Measurements from ENCODE around the gene CDON.

CDON gene

DNA sequence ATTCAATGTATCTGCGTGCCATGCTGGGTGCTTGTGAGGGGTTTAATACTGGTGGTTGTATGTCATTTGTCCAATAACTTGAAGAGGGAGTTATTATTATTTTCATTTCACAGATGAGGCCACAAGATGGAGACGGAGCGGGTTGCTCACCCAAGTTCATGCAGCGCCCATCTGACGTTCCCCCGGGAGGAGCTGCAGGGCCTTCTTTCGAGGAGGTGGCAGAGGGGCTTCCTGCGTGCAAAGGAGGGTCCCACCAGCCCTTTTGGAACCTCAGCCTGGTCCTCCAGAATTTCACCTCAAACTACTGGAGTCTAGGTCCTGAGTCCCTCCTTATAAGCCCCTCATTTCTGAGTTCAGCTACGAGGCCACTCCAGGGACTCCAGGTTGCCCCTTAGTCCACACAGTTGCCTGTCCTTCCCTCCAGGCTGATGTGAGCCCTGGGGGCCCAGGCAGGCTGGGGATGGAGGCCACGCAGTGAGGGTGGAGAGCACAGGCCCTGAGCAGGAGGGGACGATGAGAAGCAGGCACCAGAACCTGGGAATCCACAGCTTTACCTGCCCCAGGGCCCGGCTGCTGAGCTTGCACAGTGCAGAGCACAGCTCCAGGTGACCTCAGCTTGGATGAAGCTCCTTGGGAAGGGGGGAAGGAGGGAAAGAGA lies 119.8 kb downstream of the CDON start:
- H3K27ac ChIP-seq (ENCODE audit: low read depth, low read length) = no peak overlapping the region
- H3K36me3 ChIP-seq (ENCODE audit: control insufficient read depth, low read length) = no peaks in the 10 kb centered on the region
- no peak for TF ChIP-seq EZH2phosphoT487 (IDR thresholded peaks at IDR 0.05; ENCODE audit: borderline replicate concordance, low read length)
- TF ChIP-seq, protein P1, sequence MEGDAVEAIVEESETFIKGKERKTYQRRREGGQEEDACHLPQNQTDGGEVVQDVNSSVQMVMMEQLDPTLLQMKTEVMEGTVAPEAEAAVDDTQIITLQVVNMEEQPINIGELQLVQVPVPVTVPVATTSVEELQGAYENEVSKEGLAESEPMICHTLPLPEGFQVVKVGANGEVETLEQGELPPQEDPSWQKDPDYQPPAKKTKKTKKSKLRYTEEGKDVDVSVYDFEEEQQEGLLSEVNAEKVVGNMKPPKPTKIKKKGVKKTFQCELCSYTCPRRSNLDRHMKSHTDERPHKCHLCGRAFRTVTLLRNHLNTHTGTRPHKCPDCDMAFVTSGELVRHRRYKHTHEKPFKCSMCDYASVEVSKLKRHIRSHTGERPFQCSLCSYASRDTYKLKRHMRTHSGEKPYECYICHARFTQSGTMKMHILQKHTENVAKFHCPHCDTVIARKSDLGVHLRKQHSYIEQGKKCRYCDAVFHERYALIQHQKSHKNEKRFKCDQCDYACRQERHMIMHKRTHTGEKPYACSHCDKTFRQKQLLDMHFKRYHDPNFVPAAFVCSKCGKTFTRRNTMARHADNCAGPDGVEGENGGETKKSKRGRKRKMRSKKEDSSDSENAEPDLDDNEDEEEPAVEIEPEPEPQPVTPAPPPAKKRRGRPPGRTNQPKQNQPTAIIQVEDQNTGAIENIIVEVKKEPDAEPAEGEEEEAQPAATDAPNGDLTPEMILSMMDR (IDR thresholded peaks at IDR 0.05; ENCODE audit: low read depth, low read length, poor library complexity, severe bottlenecking) = no peak
- H4K20me1 ChIP-seq (ENCODE audit: control insufficient read depth, insufficient read depth, low read depth, low read length) = no peaks in the 10 kb centered on the region
- no peaks in the 10 kb centered on the region; the same call in 1 of the 2 replicates for H3K27me3 ChIP-seq (ENCODE audit: control insufficient read depth, low read length)
- no peaks in the 10 kb centered on the region for H3K79me2 ChIP-seq (ENCODE audit: control insufficient read depth, low read length)
- no peak overlapping the region for H3K4me2 ChIP-seq (ENCODE audit: low read length)
- no peaks in the 10 kb centered on the region for H3K9me3 ChIP-seq (ENCODE audit: control insufficient read depth, insufficient read depth, low read length)
- H3K4me1 ChIP-seq (ENCODE audit: control insufficient read depth, low read length) = peaks cover 2% of the 10 kb centered on the region; the same call in 1 of the 2 replicates
- no peaks in the 10 kb centered on the region for H3K9me2 ChIP-seq (replicated peaks; ENCODE audit: control insufficient read depth, low read length)
- H3F3A ChIP-seq (ENCODE audit: control insufficient read depth, insufficient read depth) = no peaks in the 10 kb centered on the region
- H3K4me3 ChIP-seq (ENCODE audit: low read length) = no peak overlapping the region

GRCh38 chr11:125941619-125942611 lies 120.8 kb downstream of the CDON start:
- no peak overlapping the region for H3K4me3 ChIP-seq (ENCODE audit: low read length)
- no peaks in the 10 kb centered on the region for H3K36me3 ChIP-seq (ENCODE audit: control insufficient read depth, low read length)
- no peaks in the 10 kb centered on the region for H3K9me3 ChIP-seq (ENCODE audit: control insufficient read depth, insufficient read depth, low read length)
- TF ChIP-seq, protein P1 (IDR thresholded peaks at IDR 0.05; ENCODE audit: low read depth, low read length, poor library complexity, severe bottlenecking) = peak; percentile 83
- TF ChIP-seq EZH2phosphoT487 (IDR thresholded peaks at IDR 0.05; ENCODE audit: borderline replicate concordance, low read length) = no peak
- H3K4me2 ChIP-seq (ENCODE audit: low read length) = no peak overlapping the region
- no peak overlapping the region for H3K27ac ChIP-seq (ENCODE audit: low read depth, low read length)
- H3F3A ChIP-seq (ENCODE audit: control insufficient read depth, insufficient read depth) = no peaks in the 10 kb centered on the region
- no peaks in the 10 kb centered on the region for H4K20me1 ChIP-seq (ENCODE audit: control insufficient read depth, insufficient read depth, low read depth, low read length)
- H3K79me2 ChIP-seq (ENCODE audit: control insufficient read depth, low read length) = no peaks in the 10 kb centered on the region
- no peaks in the 10 kb centered on the region for H3K9me2 ChIP-seq (replicated peaks; ENCODE audit: control insufficient read depth, low read length)
- H3K4me1 ChIP-seq (ENCODE audit: control insufficient read depth, low read length) = peaks cover 2% of the 10 kb centered on the region; the same call in 1 of the 2 replicates
- H3K27me3 ChIP-seq (ENCODE audit: control insufficient read depth, low read length) = no peaks in the 10 kb centered on the region; the same call in 1 of the 2 replicates

GRCh38 chr11:125941267-125941618 lies 121.4 kb downstream of the CDON start:
- no peaks in the 10 kb centered on the region for H3K36me3 ChIP-seq (ENCODE audit: control insufficient read depth, low read length)
- no peaks in the 10 kb centered on the region for H3K79me2 ChIP-seq (ENCODE audit: control insufficient read depth, low read length)
- H3K27me3 ChIP-seq (ENCODE audit: control insufficient read depth, low read length) = no peaks in the 10 kb centered on the region; the same call in 1 of the 2 replicates
- H4K20me1 ChIP-seq (ENCODE audit: control insufficient read depth, insufficient read depth, low read depth, low read length) = no peaks in the 10 kb centered on the region
- TF ChIP-seq, protein P1 (IDR thresholded peaks at IDR 0.05; ENCODE audit: low read depth, low read length, poor library complexity, severe bottlenecking) = no peak
- no peak for TF ChIP-seq EZH2phosphoT487 (IDR thresholded peaks at IDR 0.05; ENCODE audit: borderline replicate concordance, low read length)
- H3F3A ChIP-seq (ENCODE audit: control insufficient read depth, insufficient read depth) = no peaks in the 10 kb centered on the region
- H3K27ac ChIP-seq (ENCODE audit: low read depth, low read length) = no peak overlapping the region
- no peak overlapping the region for H3K4me2 ChIP-seq (ENCODE audit: low read length)
- no peaks in the 10 kb centered on the region for H3K9me3 ChIP-seq (ENCODE audit: control insufficient read depth, insufficient read depth, low read length)
- H3K4me3 ChIP-seq (ENCODE audit: low read length) = no peak overlapping the region
- H3K9me2 ChIP-seq (replicated peaks; ENCODE audit: control insufficient read depth, low read length) = no peaks in the 10 kb centered on the region
- peaks cover 2% of the 10 kb centered on the region; the same call in 1 of the 2 replicates for H3K4me1 ChIP-seq (ENCODE audit: control insufficient read depth, low read length)

All from DOHH2 (cell line).